ENCODE data around the gene MAU2.

- TF ChIP-seq CTCF (IDR thresholded peaks at IDR 0.05) = no peak
- no peak for TF ChIP-seq EZH2 (IDR thresholded peaks at IDR 0.05)
- no peak for TF ChIP-seq EZH2phosphoT487 (IDR thresholded peaks at IDR 0.05)
Observed at GRCh38 chr19:19285686-19286085, 34.9 kb upstream of the MAU2 start.

Data from neural progenitor cell (in vitro differentiated cells).